SK-N-SH (cell line): Measurements from ENCODE around the gene CADPS2. TPM values are rescaled to one million over a fixed set of nuclear protein-coding genes. Genes with fewer than 3 reads are reported as not detected.

Experiments
- CTCF ChIA-PET: fragments of 300-600, 350-600 bp; formaldehyde crosslinking; extraction: SDS; loops from one replicate; lab custom pipeline; 2021; lab: Yijun Ruan, JAX
- POLR2A ChIA-PET: fragments of 350-600 bp; sonication (Branson Sonifier 250); formaldehyde crosslinking; extraction: SDS; loops from one replicate; lab custom pipeline; 2020; ENCODE audit warnings: antibody characterized with exemption, inconsistent platforms; lab: Yijun Ruan, JAX
- DNase-seq: peaks from one replicate; pipeline ENCODE4 v3.0.0; 2012
- H2AFZ ChIP-seq: fragments of 200-600 bp; sonication (generic); 2 replicates; pipeline ENCODE4 v1.8.1; 2016; ENCODE audit warnings: antibody characterized with exemption, mild to moderate bottlenecking, low read depth
- H3F3A ChIP-seq: fragments of 200-600 bp; sonication (generic); replicated peaks from 2 replicates; pipeline ENCODE3; 2016; ENCODE audit warnings: antibody characterized with exemption, mild to moderate bottlenecking; ENCODE audit not compliant: insufficient read depth
- H3K27ac ChIP-seq, 2 experiments: fragments of 200-500 bp in 1 of 2; fragments of 200-600 bp in 1 of 2; sonication (Bioruptor generic) in 1 of 2; sonication (generic), shearing (Covaris generic) in 1 of 2; 2 replicates each; pipeline versions ENCODE4 v1.5.1 to v1.6.1; 2014 to 2016; ENCODE audit warnings: low read depth in 2 of 2, inconsistent platforms in 1 of 2, low read length in 1 of 2, mild to moderate bottlenecking in 1 of 2, mixed read lengths in 1 of 2
- H3K27me3 ChIP-seq: fragments of 200-600 bp; sonication (generic), shearing (Covaris generic); 2 replicates; pipeline ENCODE4 v1.6.1; 2016; ENCODE audit warnings: mixed run types; ENCODE audit not compliant: insufficient read depth
- H3K36me3 ChIP-seq, 2 experiments: fragments of 200-500 bp in 1 of 2; fragments of 200-600 bp in 1 of 2; sonication (Bioruptor generic) in 1 of 2; sonication (generic) in 1 of 2; replicated peaks in 1 of 2; 2 replicates each; pipeline versions ENCODE3 to v1.5.1; 2014 to 2016; ENCODE audit warnings: low read length in 1 of 2, mild to moderate bottlenecking in 1 of 2; ENCODE audit not compliant: insufficient read depth in 2 of 2, control insufficient read depth in 1 of 2
- H3K4me1 ChIP-seq, 2 experiments: fragments of 200-500 bp in 1 of 2; fragments of 200-600 bp in 1 of 2; sonication (Bioruptor generic) in 1 of 2; sonication (generic), shearing (Covaris generic) in 1 of 2; 2 replicates each; pipeline versions ENCODE4 v1.5.1 to v1.6.1; 2014 to 2016; ENCODE audit warnings: low read depth in 1 of 2, low read length in 1 of 2, mixed run types in 1 of 2; ENCODE audit not compliant: insufficient read depth in 2 of 2, control insufficient read depth in 1 of 2
- H3K4me2 ChIP-seq: fragments of 200-600 bp; sonication (generic), shearing (Covaris generic); 2 replicates; pipeline ENCODE4 v1.6.1; 2017; ENCODE audit warnings: mixed run types
- H3K4me3 ChIP-seq, 2 experiments: fragments of 200-500 bp in 1 of 2; fragments of 200-600 bp in 1 of 2; sonication (Bioruptor generic) in 1 of 2; sonication (generic), shearing (Covaris generic) in 1 of 2; 2 replicates each; pipeline versions ENCODE4 v1.5.1 to v1.8.1; 2014 to 2016; ENCODE audit warnings: low read depth in 2 of 2, inconsistent platforms in 1 of 2, low read length in 1 of 2, mild to moderate bottlenecking in 1 of 2, mixed read lengths in 1 of 2, moderate library complexity in 1 of 2
- H3K79me2 ChIP-seq: fragments of 200-600 bp; sonication (generic); 2 replicates; pipeline ENCODE4 v1.8.1; 2017; ENCODE audit warnings: mild to moderate bottlenecking; ENCODE audit not compliant: insufficient read depth
- H3K9ac ChIP-seq: fragments of 200-600 bp; sonication (generic); 2 replicates; pipeline ENCODE4 v1.6.1; 2017; ENCODE audit warnings: mixed run types
- H3K9me2 ChIP-seq: fragments of 200-600 bp; sonication (generic); 2 replicates; pipeline ENCODE4 v1.6.1; 2017; ENCODE audit warnings: mixed run types
- H3K9me3 ChIP-seq: fragments of 200-600 bp; sonication (generic); 2 replicates; pipeline ENCODE4 v1.6.1; 2017; ENCODE audit warnings: mixed run types, mild to moderate bottlenecking, moderate library complexity
- H4K20me1 ChIP-seq: fragments of 200-600 bp; sonication (generic); 2 replicates; pipeline ENCODE4 v1.6.1; 2017; ENCODE audit warnings: mild to moderate bottlenecking, mixed run types; ENCODE audit not compliant: insufficient read depth
- GABPA ChIP-seq: IDR thresholded peaks from 2 replicates; pipeline ENCODE4 v1.4.0; 2012; ENCODE audit warnings: low read depth, mild to moderate bottlenecking
- MAX ChIP-seq: IDR thresholded peaks from 2 replicates; pipeline ENCODE4 v1.4.0; 2012; ENCODE audit warnings: low read depth
- POLR2AphosphoS5 ChIP-seq: IDR thresholded peaks from 2 replicates; pipeline ENCODE4 v1.6.1; 2012; ENCODE audit warnings: low read depth, low read length
- RXRA ChIP-seq: IDR thresholded peaks from 2 replicates; pipeline ENCODE4 v1.4.0; 2012; ENCODE audit warnings: low read depth, mild to moderate bottlenecking, borderline replicate concordance
- SMC3 ChIP-seq: IDR thresholded peaks from 2 replicates; pipeline ENCODE4 v1.6.1; 2012; ENCODE audit warnings: low read depth, low read length, improper control_type of control experiment
- USF2 ChIP-seq: fragments of 150-350 bp; IDR thresholded peaks from 2 replicates; pipeline ENCODE4 v1.6.1; 2017; ENCODE audit warnings: antibody characterized with exemption, low read length, low read depth, borderline replicate concordance
- WGBS: methylation state at CpG from one replicate; pipeline ENCODE4 v1.1.6; 2017; ENCODE audit warnings: low lambda C conversion rate; 5-methylcytosine and 5-hydroxymethylcytosine counted together
- polyA plus RNA-seq, 3 experiments: library from polyadenylated mRNA; depleted of rRNA; stranded (reverse); fragments of >200 nt; gene quantifications; 2 replicates each; pipeline ENCODE4 v1.2.3, GENCODE V29; 2012
- TF ChIP-seq, protein P1 (sequence below): fragments of 150-350 bp; IDR thresholded peaks from 2 replicates; pipeline ENCODE4 v1.6.1; 2016; ENCODE audit warnings: mild to moderate bottlenecking, low read depth, low read length
- TF ChIP-seq, protein P2 (sequence below): IDR thresholded peaks from 2 replicates; pipeline ENCODE4 v1.4.0; 2012; ENCODE audit warnings: low read depth, borderline replicate concordance

The CADPS2 gene
- polyA plus RNA-seq, 1 of the 3 experiments (the other 2 are of a cell fraction), result 0.05 TPM

DNA sequence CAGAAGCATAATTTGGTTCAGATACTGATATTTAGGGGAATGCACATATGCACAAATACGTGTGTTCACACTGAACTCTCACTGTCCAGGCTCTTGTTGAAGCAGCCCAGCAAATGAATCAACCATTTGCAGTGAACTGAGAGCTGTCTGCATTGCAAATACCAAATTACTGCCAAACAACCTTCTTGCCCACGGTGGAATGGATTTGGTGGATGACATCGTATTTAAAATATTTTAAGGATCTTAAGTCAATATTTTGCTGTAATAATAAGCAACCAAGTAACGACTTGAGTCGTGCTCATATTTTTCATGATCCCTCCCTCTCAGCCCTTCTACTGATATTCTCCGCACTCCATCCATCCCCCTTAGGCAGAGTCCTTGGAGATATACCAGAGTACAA is 473.8 kb downstream of the CADPS2 start:
- Histone ChIP-seq H3K9me3 (no peaks in the 10 kb centered on the region), H3K79me2 (no peaks in the 10 kb centered on the region), H2AFZ (no peak overlapping the region), H3K27me3 (no peaks in the 10 kb centered on the region), H3K4me3 (no peak overlapping the region), H3F3A (no peaks in the 10 kb centered on the region), H4K20me1 (no peaks in the 10 kb centered on the region), H3K4me2 (no peak overlapping the region), H3K36me3 (no peaks in the 10 kb centered on the region), H3K9me2 (no peaks in the 10 kb centered on the region), H3K27ac (no peak overlapping the region), H3K9ac (no peak overlapping the region), H3K4me1 (no peaks in the 10 kb centered on the region)
- ChIA-PET CTCF (no interaction called here), POLR2A (no interaction called here)
- no peak for DNase-seq
- TF ChIP-seq SMC3, result no peak
- TF ChIP-seq USF2, result no peak
- TF ChIP-seq RXRA, result no peak
- TF ChIP-seq, protein P1, sequence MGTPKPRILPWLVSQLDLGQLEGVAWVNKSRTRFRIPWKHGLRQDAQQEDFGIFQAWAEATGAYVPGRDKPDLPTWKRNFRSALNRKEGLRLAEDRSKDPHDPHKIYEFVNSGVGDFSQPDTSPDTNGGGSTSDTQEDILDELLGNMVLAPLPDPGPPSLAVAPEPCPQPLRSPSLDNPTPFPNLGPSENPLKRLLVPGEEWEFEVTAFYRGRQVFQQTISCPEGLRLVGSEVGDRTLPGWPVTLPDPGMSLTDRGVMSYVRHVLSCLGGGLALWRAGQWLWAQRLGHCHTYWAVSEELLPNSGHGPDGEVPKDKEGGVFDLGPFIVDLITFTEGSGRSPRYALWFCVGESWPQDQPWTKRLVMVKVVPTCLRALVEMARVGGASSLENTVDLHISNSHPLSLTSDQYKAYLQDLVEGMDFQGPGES, result no peak
- TF ChIP-seq GABPA, result no peak
- 4% methylated on average over 6 of the region's 6 CpGs for WGBS

GRCh38 chr7:122407195-122407594 is 479.1 kb downstream of the CADPS2 start:
- H3K4me3 ChIP-seq, result no peak overlapping the region
- no peaks in the 10 kb centered on the region for H3K9me2 ChIP-seq
- no peaks in the 10 kb centered on the region for H3K79me2 ChIP-seq
- no peak overlapping the region for H3K4me2 ChIP-seq
- no peaks in the 10 kb centered on the region for H3K27me3 ChIP-seq
- ChIA-PET POLR2A (no interaction called here), CTCF (no interaction called here)
- no peak for DNase-seq
- H3K36me3 ChIP-seq, result no peaks in the 10 kb centered on the region
- under 1% methylated on average over 6 of the region's 6 CpGs for WGBS
- H2AFZ ChIP-seq, result no peak overlapping the region
- no peaks in the 10 kb centered on the region for H4K20me1 ChIP-seq
- H3K4me1 ChIP-seq, result no peaks in the 10 kb centered on the region; a peak in 1 of 4 replicates
- no peaks in the 10 kb centered on the region for H3F3A ChIP-seq
- no peak overlapping the region for H3K9ac ChIP-seq
- H3K27ac ChIP-seq, result no peak overlapping the region
- no peaks in the 10 kb centered on the region for H3K9me3 ChIP-seq
- TF ChIP-seq, protein P2, sequence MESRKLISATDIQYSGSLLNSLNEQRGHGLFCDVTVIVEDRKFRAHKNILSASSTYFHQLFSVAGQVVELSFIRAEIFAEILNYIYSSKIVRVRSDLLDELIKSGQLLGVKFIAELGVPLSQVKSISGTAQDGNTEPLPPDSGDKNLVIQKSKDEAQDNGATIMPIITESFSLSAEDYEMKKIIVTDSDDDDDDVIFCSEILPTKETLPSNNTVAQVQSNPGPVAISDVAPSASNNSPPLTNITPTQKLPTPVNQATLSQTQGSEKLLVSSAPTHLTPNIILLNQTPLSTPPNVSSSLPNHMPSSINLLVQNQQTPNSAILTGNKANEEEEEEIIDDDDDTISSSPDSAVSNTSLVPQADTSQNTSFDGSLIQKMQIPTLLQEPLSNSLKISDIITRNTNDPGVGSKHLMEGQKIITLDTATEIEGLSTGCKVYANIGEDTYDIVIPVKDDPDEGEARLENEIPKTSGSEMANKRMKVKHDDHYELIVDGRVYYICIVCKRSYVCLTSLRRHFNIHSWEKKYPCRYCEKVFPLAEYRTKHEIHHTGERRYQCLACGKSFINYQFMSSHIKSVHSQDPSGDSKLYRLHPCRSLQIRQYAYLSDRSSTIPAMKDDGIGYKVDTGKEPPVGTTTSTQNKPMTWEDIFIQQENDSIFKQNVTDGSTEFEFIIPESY, result no peak
- TF ChIP-seq POLR2AphosphoS5 (no peak), SMC3 (no peak), MAX (no peak)
- TF ChIP-seq, all 33 proteins: peak for 0
